Measurements from ENCODE around the gene JARID2. TPM values are rescaled to one million over a fixed set of nuclear protein-coding genes. Genes with fewer than 3 reads are reported as not detected.

Gene JARID2
- total and polyA plus RNA-seq, 2 of the 13 experiments (the other 11 are each of a cell fraction or from before 2014, with no cell fraction given), result 7.5 to 10.3 TPM

- TF ChIP-seq, protein P1, sequence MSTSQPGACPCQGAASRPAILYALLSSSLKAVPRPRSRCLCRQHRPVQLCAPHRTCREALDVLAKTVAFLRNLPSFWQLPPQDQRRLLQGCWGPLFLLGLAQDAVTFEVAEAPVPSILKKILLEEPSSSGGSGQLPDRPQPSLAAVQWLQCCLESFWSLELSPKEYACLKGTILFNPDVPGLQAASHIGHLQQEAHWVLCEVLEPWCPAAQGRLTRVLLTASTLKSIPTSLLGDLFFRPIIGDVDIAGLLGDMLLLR (CRISPR knock-in tag; IDR thresholded peaks at IDR 0.05), result no peak
- TF ChIP-seq WIZ (CRISPR knock-in tag; IDR thresholded peaks at IDR 0.05), result no peak
- TF ChIP-seq ELF3 (CRISPR knock-in tag; IDR thresholded peaks at IDR 0.05), result no peak
- no peak for TF ChIP-seq SKI (IDR thresholded peaks at IDR 0.05; ENCODE audit: partially characterized antibody)
- no peak for TF ChIP-seq ZNF501 (CRISPR knock-in tag; IDR thresholded peaks at IDR 0.05)
Observed at GRCh38 chr6:15340775-15341174, 94.9 kb downstream of the JARID2 start (continued).

DNA sequence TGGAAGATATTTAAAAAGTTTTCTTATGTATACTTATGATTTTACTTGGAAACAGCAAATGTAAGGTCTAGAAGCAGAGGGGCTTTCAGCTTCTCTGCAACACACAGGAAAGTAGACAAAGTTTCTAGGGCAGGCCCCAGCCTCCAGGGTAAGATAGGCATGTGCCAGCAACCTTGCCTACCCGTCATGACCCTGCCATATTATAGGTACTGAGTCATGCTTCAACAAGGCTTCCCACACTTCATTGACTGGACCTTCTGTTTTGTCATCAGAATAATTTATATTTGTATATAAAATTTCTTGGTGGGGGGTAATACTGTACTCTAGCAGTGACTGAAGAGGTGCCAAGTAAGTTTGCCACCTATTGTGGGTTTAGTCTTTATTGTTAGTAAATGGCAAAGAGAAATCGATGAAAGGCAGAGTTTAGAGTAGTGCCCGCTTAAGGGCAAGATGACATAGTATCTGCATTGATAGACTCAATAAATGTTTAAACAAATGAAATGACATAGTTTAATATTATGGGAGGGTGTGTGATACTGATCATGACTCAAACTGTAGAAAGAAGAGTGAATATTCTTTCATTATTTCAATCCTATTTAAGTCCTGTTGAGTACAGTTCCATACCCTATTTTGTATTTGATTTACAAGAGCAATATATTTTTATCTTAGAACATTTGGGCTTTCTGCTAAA lies 95.6 kb downstream of the JARID2 start:
- Histone ChIP-seq H3K36me3 (replicated peaks in 1 of 2; ENCODE audit: control insufficient read depth in 1 of 2, insufficient read depth in 2 of 2, low read length in 2 of 2) (no peaks in the 10 kb centered on the region), H3K27me3 (ENCODE audit: control insufficient read depth in 1 of 2, insufficient read depth in 2 of 2, low read length in 2 of 2) (no peaks in the 10 kb centered on the region), H3K79me2 (ENCODE audit: insufficient read depth, low read length) (peaks cover 26% of the 10 kb centered on the region), H3K4me3 (replicated peaks in 1 of 3; ENCODE audit: insufficient read depth in 1 of 3, low read depth in 2 of 3, low read length in 3 of 3) (no peak overlapping the region), H4K20me1 (ENCODE audit: insufficient read depth, low read length) (0 out of 2 replicates have a peak, but pooled peaks cover 3% of the 10 kb centered on the region), H3K4me2 (ENCODE audit: low read depth, low read length) (no peak overlapping the region), H3K9me3 (ENCODE audit: low read length) (no peaks in the 10 kb centered on the region), H2AFZ (ENCODE audit: low read length) (no peak overlapping the region), H3K27ac (ENCODE audit: extremely low read length, insufficient read depth, low read length) (no peak overlapping the region), H3K4me1 (ENCODE audit: insufficient read depth, low read length) (no peaks in the 10 kb centered on the region), H3K9ac (ENCODE audit: insufficient read depth, low read depth, low read length) (no peak overlapping the region)
- no TSS peak for BruUV-seq (replicated peaks)
- TF ChIP-seq ZNF547 (CRISPR knock-in tag; IDR thresholded peaks at IDR 0.05) (no peak), ZFP36L1 (CRISPR knock-in tag; IDR thresholded peaks at IDR 0.05) (no peak), DNMT3B (CRISPR knock-in tag; conservative IDR thresholded peaks at IDR 0.05) (no peak), KDM5A (IDR thresholded peaks at IDR 0.05; ENCODE audit: borderline replicate concordance, low read length) (no peak), PAWR (CRISPR knock-in tag; IDR thresholded peaks at IDR 0.05; ENCODE audit: borderline replicate concordance) (no peak), SNAI1 (CRISPR knock-in tag; IDR thresholded peaks at IDR 0.05; ENCODE audit: borderline replicate concordance) (no peak), ZNF234 (CRISPR knock-in tag; conservative IDR thresholded peaks at IDR 0.05) (no peak), FOSL2 (CRISPR knock-in tag; IDR thresholded peaks at IDR 0.05) (no peak), TP53 (CRISPR knock-in tag; conservative IDR thresholded peaks at IDR 0.05) (no peak)
- intact Hi-C loops (cut with micrococcal nuclease; ENCODE audit: unreplicated experiment) (no loop called here), in situ Hi-C loops (cut with HindIII; ENCODE audit: extremely low pct_ligation_motif_present, low pct_unique_long_range_greater_than_20kb) (no loop called here)
- DNase-seq (ENCODE audit: low spot score), result no peak
- ChIA-PET POLR2A (no interaction called here), CTCF (ENCODE audit: low intra/inter-chr PET ratio, low total read pairs) (no interaction called here)
- no peak for ATAC-seq
- no peak for FAIRE-seq
- WGBS (ENCODE audit: low lambda C conversion rate), result 98% methylated on average over 3 of the region's 3 CpGs

Data from HepG2 (cell line).